Measurements from ENCODE around the gene SMIM34.
"Not testable (repeated sequence)": the region's sequence is repeated elsewhere in the genome, so short reads cannot be mapped to it uniquely, and the experiment has no call there.

- not testable (repeated sequence) for TF ChIP-seq EZH2 (IDR thresholded peaks at IDR 0.05; ENCODE audit: borderline replicate concordance, insufficient read depth, low read length, poor library complexity, severe bottlenecking); MXI1 (conservative IDR thresholded peaks at IDR 0.05; ENCODE audit: poor library complexity, severe bottlenecking)
Observed at GRCh38 chr21:34406676-34407075, 17.1 kb downstream of the SMIM34 start.
